NCI-H82 (cell line): ENCODE measurements around the gene ZBTB34.

Experiments used
- DNase-seq: peaks from one replicate; lab custom pipeline; 2025; lab: John Stamatoyannopoulos, UW

ZBTB34 gene

GRCh38 chr9:126876531-126876930, 16.1 kb downstream of the ZBTB34 start:
- no peak for DNase-seq

GRCh38 chr9:126877418-126877817, 17.0 kb downstream of the ZBTB34 start:
- DNase-seq = no peak

- no peak for DNase-seq
These were observed 18.8 kb downstream of the ZBTB34 start for GRCh38 chr9:126879288-126879687.

GRCh38 chr9:126880226-126880946, 19.9 kb downstream of the ZBTB34 start:
- no peak for DNase-seq

GRCh38 chr9:126880947-126881332, 20.5 kb downstream of the ZBTB34 start:
- no peak for DNase-seq

- DNase-seq = peak; percentile 83
These were observed 22.3 kb downstream of the ZBTB34 start for GRCh38 chr9:126882746-126883145.

GRCh38 chr9:126883636-126884035, 23.2 kb downstream of the ZBTB34 start:
- DNase-seq = peak; percentile 93

- DNase-seq = no peak
These were observed 24.7 kb downstream of the ZBTB34 start for GRCh38 chr9:126885131-126885641.

GRCh38 chr9:126886034-126886822, 25.8 kb downstream of the ZBTB34 start:
- peak; percentile 18 for DNase-seq

- DNase-seq = no peak
These were observed 26.5 kb downstream of the ZBTB34 start for GRCh38 chr9:126886897-126887296.

- DNase-seq = no peak
These were observed 31.2 kb downstream of the ZBTB34 start for GRCh38 chr9:126891676-126892075.

- peak; percentile 22 for DNase-seq
These were observed 32.6 kb downstream of the ZBTB34 start for GRCh38 chr9:126893079-126893478.

- DNase-seq = no peak
These were observed 33.7 kb downstream of the ZBTB34 start for GRCh38 chr9:126894052-126894603.

GRCh38 chr9:126902210-126902609, 41.8 kb downstream of the ZBTB34 start:
- peak; percentile 88 for DNase-seq

GRCh38 chr9:126904586-126904985, 44.1 kb downstream of the ZBTB34 start:
- no peak for DNase-seq

GRCh38 chr9:126906091-126906490, 45.7 kb downstream of the ZBTB34 start:
- no peak for DNase-seq

- DNase-seq = no peak
These were observed 46.6 kb downstream of the ZBTB34 start for GRCh38 chr9:126907058-126907457.

GRCh38 chr9:126914458-126915280, 54.2 kb downstream of the ZBTB34 start, which contains the start of gene RALGPS1:
RALGPS1 (plus strand) TSS chr9:126914782; CDS start chr9:126962290, 47,508 bp downstream.
- DNase-seq = peak; percentile 98

GRCh38 chr9:126915281-126915816, 54.9 kb downstream of the ZBTB34 start:
- DNase-seq = peak; percentile 50

- DNase-seq = no peak
These were observed 55.6 kb downstream of the ZBTB34 start for GRCh38 chr9:126915846-126916543.

- DNase-seq = peak; percentile 75
These were observed 56.5 kb downstream of the ZBTB34 start for GRCh38 chr9:126916909-126917308.
